WI38 (cell line): Measurements from ENCODE around the gene FAM83F.
"Not testable (repeated sequence)": the region's sequence is repeated elsewhere in the genome, so short reads cannot be mapped to it uniquely, and the experiment has no call there.

ENCODE experiments used
- H3K4me3 ChIP-seq: 2 replicates; pipeline ENCODE4 v1.5.1; 2011; ENCODE audit warnings: low read depth, mild to moderate bottlenecking, control low read depth, low read length
- TF ChIP-seq, protein P1 (sequence below): IDR thresholded peaks from 2 replicates; pipeline ENCODE4 v1.5.1; 2012; ENCODE audit warnings: low read depth, mild to moderate bottlenecking, control low read depth, low read length

FAM83F gene

DNA sequence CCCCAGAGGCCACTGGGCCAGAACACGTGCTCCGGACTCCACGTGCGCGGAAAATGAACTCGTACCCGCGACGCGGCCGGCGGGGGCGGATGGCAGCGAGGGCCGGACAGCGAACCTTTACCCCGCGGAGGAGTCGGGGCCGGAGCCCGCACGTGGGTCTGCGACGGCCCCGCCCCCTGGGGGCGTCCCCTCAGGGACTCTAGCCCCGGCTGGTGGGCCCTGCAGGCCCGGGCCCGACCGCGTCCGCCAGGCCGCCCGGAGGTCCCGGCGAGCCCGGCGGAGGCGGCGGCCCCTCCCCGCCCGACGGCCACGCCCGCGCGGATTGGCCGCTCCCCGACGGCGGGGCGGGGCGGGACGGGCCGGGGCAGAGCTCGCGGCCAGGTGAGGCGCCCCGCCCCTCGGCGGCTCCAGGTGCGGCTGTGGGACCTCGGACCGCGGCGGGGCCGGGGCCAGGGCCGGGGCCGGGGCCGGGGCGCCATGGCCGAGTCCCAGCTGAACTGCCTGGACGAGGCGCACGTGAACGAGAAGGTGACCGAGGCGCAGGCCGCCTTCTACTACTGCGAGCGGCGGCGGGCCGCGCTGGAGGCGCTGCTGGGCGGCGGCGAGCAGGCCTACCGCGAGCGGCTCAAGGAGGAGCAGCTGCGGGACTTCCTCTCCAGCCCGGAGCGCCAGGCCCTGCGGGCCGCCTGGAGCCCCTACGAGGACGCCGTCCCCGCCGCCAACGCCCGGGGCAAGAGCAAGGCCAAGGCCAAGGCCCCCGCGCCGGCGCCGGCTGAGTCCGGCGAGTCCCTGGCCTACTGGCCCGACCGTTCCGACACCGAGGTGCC, at the start of gene FAM83F:
FAM83F (plus strand) TSS at position 389 of the 827 bp plus-strand sequence; CDS start at position 478, 89 bp downstream.
- no peak within 1 kb of the TSS for H3K4me3 ChIP-seq
- TF ChIP-seq, protein P1, sequence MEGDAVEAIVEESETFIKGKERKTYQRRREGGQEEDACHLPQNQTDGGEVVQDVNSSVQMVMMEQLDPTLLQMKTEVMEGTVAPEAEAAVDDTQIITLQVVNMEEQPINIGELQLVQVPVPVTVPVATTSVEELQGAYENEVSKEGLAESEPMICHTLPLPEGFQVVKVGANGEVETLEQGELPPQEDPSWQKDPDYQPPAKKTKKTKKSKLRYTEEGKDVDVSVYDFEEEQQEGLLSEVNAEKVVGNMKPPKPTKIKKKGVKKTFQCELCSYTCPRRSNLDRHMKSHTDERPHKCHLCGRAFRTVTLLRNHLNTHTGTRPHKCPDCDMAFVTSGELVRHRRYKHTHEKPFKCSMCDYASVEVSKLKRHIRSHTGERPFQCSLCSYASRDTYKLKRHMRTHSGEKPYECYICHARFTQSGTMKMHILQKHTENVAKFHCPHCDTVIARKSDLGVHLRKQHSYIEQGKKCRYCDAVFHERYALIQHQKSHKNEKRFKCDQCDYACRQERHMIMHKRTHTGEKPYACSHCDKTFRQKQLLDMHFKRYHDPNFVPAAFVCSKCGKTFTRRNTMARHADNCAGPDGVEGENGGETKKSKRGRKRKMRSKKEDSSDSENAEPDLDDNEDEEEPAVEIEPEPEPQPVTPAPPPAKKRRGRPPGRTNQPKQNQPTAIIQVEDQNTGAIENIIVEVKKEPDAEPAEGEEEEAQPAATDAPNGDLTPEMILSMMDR: no peak

DNA sequence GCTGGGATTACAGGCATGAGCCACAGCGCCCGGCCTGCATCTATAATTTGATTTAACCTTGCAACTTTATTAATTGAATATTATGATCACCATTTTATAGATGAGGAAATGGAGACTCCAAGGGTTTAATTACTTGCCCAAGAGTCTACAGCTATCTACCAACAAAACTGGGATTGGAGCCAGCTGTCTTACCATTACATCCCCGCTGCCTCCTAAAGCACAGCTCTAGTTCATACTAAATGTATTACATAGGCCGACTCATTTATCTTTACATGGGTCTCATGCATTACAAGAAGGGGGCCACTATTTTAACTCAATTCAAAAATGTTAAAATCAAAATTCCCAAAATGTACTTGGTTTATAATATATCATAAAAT, 48.6 kb upstream of the FAM83F start:
- TF ChIP-seq, protein P1: no peak
- no peak overlapping the region for H3K4me3 ChIP-seq

DNA sequence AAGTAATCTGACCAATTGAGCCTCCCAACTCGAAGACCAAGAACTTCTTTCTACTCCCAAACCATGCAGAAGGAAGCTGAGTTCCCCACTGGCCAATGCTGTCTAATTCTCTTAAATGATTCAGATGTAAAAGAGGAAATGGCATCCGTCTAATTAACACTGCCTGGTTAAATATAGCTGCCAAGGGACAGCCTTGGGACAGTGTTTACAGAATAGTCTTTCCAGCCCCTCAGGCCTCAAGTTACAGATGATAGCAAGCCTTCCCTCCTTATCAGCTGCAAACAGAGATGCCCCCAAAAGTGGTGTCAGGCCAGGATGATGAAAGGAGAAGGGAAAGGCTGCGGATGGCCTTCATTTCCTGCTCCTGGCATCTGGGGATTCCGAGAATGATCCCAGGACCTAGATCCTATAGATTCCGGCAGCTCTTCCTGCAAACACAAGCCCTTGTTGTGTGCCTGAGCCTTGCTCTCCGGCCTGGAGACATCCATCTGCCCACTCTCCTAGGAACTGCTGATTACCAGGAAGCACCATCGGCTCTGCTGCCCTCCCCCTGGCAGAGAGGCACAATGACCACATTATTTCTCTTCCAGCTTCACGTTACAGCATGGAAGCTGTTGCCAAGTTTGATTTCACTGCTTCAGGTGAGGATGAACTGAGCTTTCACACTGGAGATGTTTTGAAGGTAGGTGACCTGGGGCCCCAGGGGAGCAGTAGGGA, 48.1 kb upstream of the FAM83F start:
- TF ChIP-seq, protein P1: no peak

DNA sequence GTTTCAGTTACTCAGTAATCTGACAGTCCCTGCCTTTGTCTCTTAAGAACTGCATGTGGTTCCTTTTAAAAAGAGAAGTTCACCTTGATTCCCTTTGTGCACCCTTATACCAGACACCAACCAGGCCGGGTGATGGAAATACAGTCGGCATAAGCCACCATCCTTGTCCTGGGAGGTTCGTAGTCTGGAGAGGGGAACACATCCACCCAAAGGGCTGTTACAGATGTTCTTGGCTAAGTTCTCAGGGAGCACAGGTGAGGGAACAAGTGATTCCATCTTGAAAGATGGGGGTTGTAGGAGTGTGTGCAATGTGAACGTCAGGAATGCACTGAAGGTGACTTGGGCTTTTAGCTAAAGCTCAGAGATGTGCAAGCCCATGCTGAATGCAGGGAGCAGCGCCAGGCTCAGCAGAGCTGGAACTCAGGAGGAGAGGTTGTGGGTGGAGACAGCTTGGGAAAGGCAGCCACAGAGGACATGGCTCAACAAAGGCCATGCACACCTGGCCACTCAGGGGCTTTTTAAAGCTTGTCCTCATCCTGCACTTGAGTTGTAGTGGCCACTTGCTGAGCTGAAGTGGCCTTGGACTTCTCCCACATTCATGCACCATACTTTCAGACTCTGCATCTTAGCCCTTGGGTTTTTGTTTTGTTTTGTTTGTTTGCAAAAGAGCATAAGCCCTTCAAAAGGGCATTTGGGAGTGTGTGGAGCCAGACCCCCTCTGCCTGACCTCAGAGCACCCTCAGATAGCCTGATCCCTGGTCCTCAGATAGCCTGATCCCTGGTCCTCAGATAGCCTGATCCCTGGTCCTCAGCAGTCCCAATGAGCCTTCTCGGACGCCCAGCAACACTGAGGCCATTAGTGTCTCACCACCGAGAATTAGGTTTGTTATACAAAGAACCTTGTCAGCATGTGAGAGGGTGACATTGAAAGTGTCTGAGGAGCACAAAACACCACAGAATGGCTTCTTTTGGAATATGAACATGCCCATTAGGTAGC, 47.2 kb upstream of the FAM83F start:
- H3K4me3 ChIP-seq: no peak overlapping the region
- TF ChIP-seq, protein P1: no peak

More for the DNA sequence above, 48.1 kb upstream of the FAM83F start:
- H3K4me3 ChIP-seq: no peak overlapping the region

DNA sequence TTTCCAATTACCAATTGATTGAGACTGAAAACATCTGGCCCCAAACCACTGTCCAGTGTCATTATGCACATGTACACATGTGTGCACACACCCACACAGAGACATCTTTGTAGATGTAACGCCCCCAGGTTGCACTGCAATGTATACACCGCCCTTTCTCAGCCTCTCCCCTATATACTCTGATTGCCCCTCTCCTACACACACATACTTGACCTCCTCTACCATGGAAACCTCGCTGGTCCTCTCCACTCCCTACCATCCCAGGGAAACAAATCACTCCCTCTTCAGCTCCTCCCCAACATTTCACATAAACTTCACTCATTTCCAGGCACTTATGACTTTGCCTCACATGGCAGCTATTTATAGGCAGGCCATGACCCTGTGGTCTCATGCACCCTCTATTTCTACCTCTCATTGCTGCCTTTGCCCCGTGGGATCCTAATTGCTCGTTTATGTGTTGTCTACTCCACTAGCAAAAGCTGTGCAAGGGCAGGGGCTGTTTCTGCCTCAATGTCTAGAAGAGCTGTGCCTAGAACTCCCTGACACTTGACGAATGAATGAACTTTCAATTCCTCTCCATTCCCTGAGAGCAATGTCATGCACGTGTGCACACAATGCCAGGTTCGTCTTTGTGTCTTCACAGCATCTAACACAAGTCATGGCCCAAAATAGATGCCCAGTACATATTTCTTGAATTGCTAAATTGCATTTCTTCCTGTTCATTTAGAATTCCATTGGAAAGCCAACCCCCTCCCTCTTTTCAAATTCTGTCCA, 44.6 kb upstream of the FAM83F start:
- no peak overlapping the region for H3K4me3 ChIP-seq
- TF ChIP-seq, protein P1: no peak

DNA sequence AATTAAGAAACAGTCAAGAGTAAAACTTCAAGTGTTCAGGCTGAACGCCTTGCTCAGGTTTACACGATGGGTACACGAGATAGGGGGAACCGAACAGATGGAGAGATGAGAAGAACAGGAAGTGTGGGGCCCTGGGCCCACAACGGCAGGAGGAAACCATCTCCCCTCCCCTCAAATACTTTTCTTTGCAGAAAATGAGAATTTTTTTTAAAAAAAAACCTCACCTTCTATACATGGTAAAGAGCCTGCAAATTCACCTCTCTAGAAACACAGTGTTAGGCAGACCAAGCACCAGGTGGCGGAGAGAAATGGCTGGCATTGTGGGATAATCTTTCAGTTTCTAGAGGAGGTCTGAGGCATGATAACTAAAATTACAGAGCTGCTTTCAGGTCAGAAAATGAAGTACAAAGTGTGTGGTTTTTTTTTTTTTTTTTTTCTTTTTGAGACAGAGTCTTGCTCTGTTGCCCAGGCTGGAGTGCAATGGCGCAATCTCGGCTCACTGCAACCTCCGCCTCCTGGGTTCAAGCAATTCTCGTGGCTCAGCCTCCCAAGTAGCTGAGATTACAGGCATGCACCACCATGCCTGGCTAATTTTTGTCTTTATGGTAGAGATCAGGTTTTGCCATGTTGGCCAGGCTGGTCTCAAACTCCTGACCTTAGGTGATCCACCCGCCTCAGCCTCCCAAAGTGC, 43.0 kb upstream of the FAM83F start:
- not testable (repeated sequence) for H3K4me3 ChIP-seq
